D721Med (cell line): ENCODE results near the gene EPHB1.

Experiments
- DNase-seq: peaks from one replicate; pipeline ENCODE4 v3.0.0; 2011; ENCODE audit warnings: low spot score; ENCODE audit not compliant: insufficient read length
- FAIRE-seq: peaks from 2 replicates; lab custom pipeline; 2011; peaks lifted over from hg19 to GRCh38; lab: Jason Lieb, UNC
- CTCF ChIP-seq: IDR thresholded peaks from 2 replicates; pipeline ENCODE4 v1.5.1; 2012; ENCODE audit warnings: mild to moderate bottlenecking, control low read depth; ENCODE audit not compliant: insufficient read depth; ENCODE audit errors: missing control alignments

EPHB1 gene

GRCh38 chr3:135261916-135262315, 466.9 kb downstream of the EPHB1 start:
- no peak for TF ChIP-seq CTCF
- no peak for DNase-seq
- no peak for FAIRE-seq

- TF ChIP-seq CTCF, result no peak
- DNase-seq (no peak), FAIRE-seq (no peak)
These were observed 467.4 kb downstream of the EPHB1 start for GRCh38 chr3:135262441-135262840.

- FAIRE-seq (no peak), DNase-seq (no peak)
- no peak for TF ChIP-seq CTCF
These were observed 468.3 kb downstream of the EPHB1 start for GRCh38 chr3:135263331-135263730.

- TF ChIP-seq CTCF, result no peak
- DNase-seq (no peak), FAIRE-seq (no peak)
These were observed 472.4 kb downstream of the EPHB1 start for GRCh38 chr3:135267487-135267886.

GRCh38 chr3:135268941-135269532, 474.0 kb downstream of the EPHB1 start:
- TF ChIP-seq CTCF, result no peak
- no peak for FAIRE-seq
- DNase-seq, result no peak

- DNase-seq (no peak), FAIRE-seq (no peak)
- TF ChIP-seq CTCF, result no peak
These were observed 476.3 kb downstream of the EPHB1 start for GRCh38 chr3:135271177-135272025.
